Choroid plexus epithelial cell (primary cell): Measurements from ENCODE around the gene CNGA3.

ENCODE experiments used
- DNase-seq: peaks from one replicate; pipeline ENCODE4 v3.0.0-alpha.2; 2010; ENCODE audit warnings: low read depth
- H3K4me3 ChIP-seq: 2 replicates; pipeline ENCODE4 v1.5.1; 2011; ENCODE audit warnings: low read depth, mild to moderate bottlenecking, control low read depth, low read length, moderate library complexity
- TF ChIP-seq, protein P1 (sequence below): conservative IDR thresholded peaks from 2 replicates; pipeline ENCODE4 v1.5.1; 2011; ENCODE audit warnings: low read depth, mild to moderate bottlenecking, control low read depth, inconsistent platforms, low read length, moderate library complexity

Gene CNGA3

DNA sequence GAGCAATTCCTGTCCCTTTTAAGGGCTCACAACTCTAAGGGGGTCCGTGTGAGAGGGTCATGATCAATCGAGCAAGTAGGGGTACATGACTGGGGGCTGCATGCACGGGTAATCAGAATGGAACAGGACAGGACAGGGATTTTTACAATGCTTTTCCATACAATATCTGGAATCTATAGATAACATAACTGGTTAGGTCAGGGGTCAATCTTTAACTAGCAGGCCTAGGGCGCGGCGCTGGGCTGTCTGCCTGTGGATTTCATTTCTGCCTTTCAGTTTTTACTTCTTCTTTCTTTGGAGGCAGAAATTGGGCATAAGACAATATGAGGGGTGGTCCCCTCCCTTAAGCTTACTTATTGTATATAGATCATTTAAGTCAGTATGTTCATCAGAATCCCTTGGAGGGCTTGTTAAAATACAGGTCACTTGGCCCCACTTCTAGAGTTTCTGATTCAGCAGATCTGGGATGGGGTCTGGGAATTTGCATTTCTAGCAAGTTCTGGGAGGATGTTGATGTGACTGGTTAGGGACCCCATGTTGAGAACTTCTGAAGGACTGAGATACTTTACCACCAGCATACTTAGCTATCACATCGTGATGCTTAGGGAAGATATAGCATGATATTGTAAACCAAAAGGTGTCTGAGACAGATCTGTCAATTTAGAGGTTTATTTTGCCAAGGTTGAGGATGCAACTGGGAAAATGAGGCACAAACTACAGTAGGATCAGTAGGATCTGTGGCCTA is 95.6 kb downstream of the CNGA3 start:
- TF ChIP-seq, protein P1, sequence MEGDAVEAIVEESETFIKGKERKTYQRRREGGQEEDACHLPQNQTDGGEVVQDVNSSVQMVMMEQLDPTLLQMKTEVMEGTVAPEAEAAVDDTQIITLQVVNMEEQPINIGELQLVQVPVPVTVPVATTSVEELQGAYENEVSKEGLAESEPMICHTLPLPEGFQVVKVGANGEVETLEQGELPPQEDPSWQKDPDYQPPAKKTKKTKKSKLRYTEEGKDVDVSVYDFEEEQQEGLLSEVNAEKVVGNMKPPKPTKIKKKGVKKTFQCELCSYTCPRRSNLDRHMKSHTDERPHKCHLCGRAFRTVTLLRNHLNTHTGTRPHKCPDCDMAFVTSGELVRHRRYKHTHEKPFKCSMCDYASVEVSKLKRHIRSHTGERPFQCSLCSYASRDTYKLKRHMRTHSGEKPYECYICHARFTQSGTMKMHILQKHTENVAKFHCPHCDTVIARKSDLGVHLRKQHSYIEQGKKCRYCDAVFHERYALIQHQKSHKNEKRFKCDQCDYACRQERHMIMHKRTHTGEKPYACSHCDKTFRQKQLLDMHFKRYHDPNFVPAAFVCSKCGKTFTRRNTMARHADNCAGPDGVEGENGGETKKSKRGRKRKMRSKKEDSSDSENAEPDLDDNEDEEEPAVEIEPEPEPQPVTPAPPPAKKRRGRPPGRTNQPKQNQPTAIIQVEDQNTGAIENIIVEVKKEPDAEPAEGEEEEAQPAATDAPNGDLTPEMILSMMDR = no peak

DNA sequence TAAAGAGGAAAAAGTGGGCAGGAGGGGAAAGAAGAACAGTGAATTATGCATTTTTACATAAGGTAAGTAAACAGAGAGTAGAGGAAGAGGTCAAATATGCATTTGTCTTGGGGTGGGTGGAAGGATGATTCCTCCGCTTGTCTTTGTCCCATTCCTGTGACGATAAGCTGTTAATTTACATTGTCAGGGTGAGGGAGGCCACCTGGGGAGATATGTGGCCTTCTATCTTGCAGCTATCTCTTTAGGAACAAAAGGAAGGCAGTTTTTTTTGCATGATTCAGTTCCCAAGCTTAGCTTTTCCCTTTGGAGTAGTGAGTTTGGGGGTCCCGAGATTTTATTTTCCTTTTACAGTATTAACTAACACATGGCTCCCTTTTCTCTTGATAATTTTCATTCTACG is 96.2 kb downstream of the CNGA3 start:
- DNase-seq = no peak
- H3K4me3 ChIP-seq = no peak overlapping the region
- TF ChIP-seq, protein P1 = no peak

More for the DNA sequence above, 95.6 kb downstream of the CNGA3 start:
- H3K4me3 ChIP-seq = no peak overlapping the region
- DNase-seq = no peak

DNA sequence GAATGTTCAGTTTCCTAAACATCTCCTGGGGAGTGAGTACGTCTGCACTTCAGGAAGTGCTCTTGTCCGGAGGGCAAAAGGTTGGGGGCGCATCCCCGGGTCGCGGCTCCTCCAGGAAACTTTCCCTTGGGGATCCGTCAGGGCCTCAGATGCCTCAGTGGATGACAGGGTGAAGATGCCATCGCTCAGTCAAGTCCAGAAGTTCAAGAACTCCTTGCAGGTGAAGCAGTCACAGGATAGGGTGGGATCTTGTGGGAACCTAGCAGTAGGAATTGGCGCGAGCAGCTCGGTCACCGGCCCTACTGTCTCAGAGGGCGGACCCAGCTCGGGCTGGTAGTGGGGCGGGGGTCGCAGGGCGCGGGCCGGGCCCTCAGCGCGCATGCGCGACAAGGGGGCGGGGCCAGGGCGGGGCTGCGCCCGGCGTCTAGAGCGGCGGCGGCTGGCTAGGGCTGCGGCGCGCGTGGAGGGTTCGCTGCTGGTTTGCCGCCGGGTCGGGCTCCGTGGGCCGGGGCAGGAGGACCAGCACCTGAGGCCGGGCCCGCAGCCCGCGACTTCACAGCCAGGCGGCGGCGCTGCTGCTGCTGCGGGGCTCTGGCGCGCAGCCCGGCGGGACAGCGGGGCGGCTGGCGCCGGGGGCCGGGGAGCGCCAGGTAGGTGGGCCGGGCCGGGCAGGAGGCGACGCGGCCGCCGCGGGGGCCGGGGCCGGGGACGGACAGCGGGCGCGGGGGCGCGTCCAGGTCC is 98.3 kb downstream of the CNGA3 start, which contains the start of gene INPP4A:
Gene INPP4A, plus strand, starts transcription at position 423 of the 741 bp plus-strand sequence. CDS start 75,191 bp downstream, outside the sequence.
- peak within 1 kb of the TSS; percentile 76 for H3K4me3 ChIP-seq
- peak; percentile 56 for DNase-seq
- TF ChIP-seq, protein P1 = peak; percentile 15

DNA sequence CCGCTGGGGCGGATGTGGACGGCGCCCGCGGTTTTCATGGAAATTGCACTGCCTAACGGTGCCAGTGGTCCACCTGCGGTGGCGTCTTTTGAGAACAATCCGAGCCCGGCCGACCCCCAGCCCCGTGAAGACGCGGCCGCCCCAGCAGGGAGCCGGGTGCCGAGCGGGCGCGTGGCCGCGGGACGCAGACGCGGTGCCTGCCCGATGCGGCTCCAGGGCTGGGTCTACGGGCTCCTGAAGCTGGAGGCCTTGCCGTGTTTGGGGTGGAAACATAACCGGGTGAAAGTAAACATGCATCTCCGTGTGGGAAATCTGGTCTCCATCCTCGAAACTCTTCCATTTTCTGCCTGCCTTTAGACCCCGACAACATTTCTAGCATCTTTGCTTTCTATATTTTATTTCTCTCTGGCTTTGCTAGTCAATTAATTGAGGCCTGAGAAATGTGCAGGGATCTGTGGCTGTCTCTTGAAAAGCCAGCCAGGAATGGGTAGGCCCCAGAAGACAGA is 99.0 kb downstream of the CNGA3 start:
- TF ChIP-seq, protein P1 = no peak
- peak overlapping the region; percentile 76 for H3K4me3 ChIP-seq
- DNase-seq = no peak

DNA sequence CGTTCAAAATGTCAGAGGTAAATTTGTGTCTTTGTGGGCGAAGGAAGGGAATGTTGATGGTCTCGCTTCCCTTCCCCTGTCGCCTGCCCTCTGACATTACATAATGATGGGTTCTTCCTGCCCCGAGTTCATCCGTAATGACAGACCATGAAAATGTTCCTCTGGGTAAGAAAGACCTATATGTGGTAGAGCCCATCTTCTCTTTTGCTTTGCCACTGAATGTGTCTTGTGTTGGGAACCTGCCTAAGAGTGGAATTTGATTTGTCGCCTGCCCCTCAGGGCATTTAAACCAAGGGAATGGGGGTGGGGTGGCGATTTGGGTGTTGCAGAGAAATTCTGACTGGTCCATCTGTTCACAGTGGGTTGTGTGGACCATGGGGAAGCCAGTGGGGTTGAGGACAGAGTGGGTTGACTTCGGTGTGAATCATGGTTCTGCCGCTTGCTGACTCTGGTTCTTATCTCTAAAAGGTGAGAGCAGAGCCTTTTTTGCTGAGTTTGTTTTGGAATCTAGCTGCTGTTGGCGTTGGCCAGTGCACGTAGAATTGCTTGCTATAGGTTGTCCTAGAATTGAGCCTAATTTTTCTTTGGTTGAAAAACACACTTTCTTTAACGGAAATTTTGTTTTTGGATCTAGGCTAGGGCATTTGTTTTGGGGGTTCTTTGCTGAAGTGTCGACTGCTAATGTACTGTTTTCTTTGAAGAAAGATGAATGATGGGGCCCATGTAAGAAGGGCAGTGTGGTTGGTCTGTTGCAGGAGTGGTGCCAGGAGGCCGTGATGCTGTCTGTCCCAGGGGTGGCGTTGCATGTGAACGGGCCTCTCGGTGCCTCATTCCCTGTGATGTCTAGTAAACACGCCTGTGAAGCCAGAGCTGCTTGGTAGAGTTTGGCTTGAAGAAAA is 99.7 kb downstream of the CNGA3 start:
- TF ChIP-seq, protein P1 = no peak

DNA sequence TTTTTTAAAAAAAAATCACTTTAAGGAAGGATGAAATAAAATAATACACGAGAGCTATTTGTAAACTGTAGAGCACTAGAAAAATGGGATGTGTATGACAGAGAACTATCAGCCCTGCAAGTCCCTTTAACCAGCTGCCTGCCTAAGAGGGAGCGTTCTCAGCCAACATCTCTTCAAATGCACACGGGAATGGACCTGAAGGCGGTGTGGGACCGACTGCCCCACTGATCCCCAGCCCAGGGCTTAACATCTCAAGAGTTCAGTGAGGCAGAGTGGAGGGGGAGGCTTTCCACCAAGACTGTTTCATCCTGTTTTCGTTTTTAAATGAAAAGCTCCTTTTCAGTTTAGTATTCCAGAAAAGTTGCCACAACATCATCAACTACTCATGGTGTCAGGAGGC is 100.6 kb downstream of the CNGA3 start:
- no peak for DNase-seq
- TF ChIP-seq, protein P1 = no peak
- H3K4me3 ChIP-seq = no peak overlapping the region

More for the DNA sequence above, 99.7 kb downstream of the CNGA3 start:
- peak overlapping the region; percentile 76 for H3K4me3 ChIP-seq
- no peak for DNase-seq
